BLaER1 treated with 17β-estradiol and CSF1 and Interleukin-3, amounts not matched to agents 10 nM and 100 nM (cell line): Measurements from ENCODE around the gene FOXD2.

Experiments
- H3K27ac ChIP-seq, 11 experiments: shearing (Covaris generic); formaldehyde crosslinking; 2 replicates each; pipeline ENCODE4 v1.8.1; 2022
- H3K27me3 ChIP-seq, 11 experiments: shearing (Covaris generic); formaldehyde crosslinking; 2 replicates each; pipeline ENCODE4 v1.8.1; 2022
- H3K36me3 ChIP-seq, 11 experiments: shearing (Covaris generic); formaldehyde crosslinking; 2 replicates each; pipeline ENCODE4 v1.8.1; 2022
- H3K4me1 ChIP-seq, 10 experiments: shearing (Covaris generic); formaldehyde crosslinking; 2 replicates each; pipeline ENCODE4 v1.8.1; 2022
- H3K4me2 ChIP-seq, 11 experiments: shearing (Covaris generic); formaldehyde crosslinking; 2 replicates each; pipeline ENCODE4 v1.8.1; 2022
- H3K4me3 ChIP-seq, 10 experiments: shearing (Covaris generic); formaldehyde crosslinking; 2 replicates each; pipeline ENCODE4 v1.8.1; 2022
- H3K9ac ChIP-seq, 11 experiments: shearing (Covaris generic); formaldehyde crosslinking; 2 replicates each; pipeline ENCODE4 v1.8.1; 2022
- H3K9me3 ChIP-seq, 11 experiments: shearing (Covaris generic); formaldehyde crosslinking; replicated peaks in 1 of 11; 2 replicates each; pipeline ENCODE4 v1.8.1; 2022
- H4K20me1 ChIP-seq, 11 experiments: shearing (Covaris generic); formaldehyde crosslinking; 2 replicates each; pipeline ENCODE4 v1.8.1; 2022
- Cebpa-rat ChIP-seq, 11 experiments: shearing (Covaris generic); IDR thresholded peaks; 2 replicates each; pipeline ENCODE4 v1.8.1; 2022

The FOXD2 gene

DNA sequence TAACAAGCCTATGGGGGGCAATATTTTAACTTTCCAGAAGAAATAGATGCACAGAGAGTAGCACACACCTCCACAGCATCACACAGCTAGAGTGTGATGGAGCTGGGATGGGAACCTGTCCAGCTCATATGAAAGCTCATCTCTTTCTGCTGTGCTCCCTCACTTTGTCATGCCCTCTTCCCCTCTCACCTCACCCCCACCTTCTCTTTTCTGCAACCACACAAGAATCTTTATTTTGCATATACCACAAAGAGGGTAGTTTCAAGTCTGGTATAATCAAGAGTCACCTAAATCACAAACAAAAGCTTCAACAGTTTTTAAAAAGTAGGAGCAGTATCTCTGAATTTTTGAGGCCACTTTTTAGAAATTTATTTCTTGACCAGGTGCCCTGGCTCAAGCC lies 22.6 kb downstream of the FOXD2 start:
- Histone ChIP-seq H3K36me3 (no peaks in the 10 kb centered on the region), H4K20me1 (no peaks in the 10 kb centered on the region), H3K4me2 (no peak overlapping the region), H3K9ac (no peak overlapping the region), H3K27ac (no peak overlapping the region), H3K4me3 (no peak overlapping the region), H3K4me1 (no peaks in the 10 kb centered on the region), H3K27me3 (no peaks in the 10 kb centered on the region), H3K9me3 (no peaks in the 10 kb centered on the region; a peak in 1 of 22 replicates)
- TF ChIP-seq Cebpa-rat (IDR thresholded peaks at IDR 0.05) = no peak

DNA sequence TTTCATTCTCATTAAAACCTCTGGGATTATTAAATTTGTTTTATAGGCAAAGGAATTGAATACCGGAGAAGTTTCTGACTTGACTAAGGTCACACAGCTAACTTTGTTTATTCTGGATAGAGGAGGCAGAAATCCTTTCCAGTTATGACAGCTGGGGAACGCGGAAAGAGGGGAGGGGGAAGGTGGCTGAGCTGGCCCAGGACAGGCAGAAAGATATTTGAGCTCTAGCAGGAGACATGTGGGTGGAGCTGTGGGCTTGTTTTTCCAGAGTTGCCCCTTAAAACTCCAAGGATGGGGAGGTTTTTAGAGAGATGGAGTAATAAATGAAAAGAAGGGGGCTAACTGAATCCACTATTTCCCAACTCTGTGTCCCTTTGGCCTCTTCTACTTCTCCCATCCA lies 27.8 kb downstream of the FOXD2 start:
- Histone ChIP-seq H3K36me3 (no peaks in the 10 kb centered on the region), H3K4me2 (no peak overlapping the region), H3K4me3 (no peak overlapping the region), H3K27me3 (no peaks in the 10 kb centered on the region), H3K9ac (no peak overlapping the region), H3K9me3 (no peaks in the 10 kb centered on the region), H4K20me1 (no peaks in the 10 kb centered on the region), H3K4me1 (no peaks in the 10 kb centered on the region), H3K27ac (no peak overlapping the region)
- no peak for TF ChIP-seq Cebpa-rat (IDR thresholded peaks at IDR 0.05)

- H3K9me3 ChIP-seq = no peaks in the 10 kb centered on the region
- no peak overlapping the region for H3K4me3 ChIP-seq
These were observed 31.0 kb downstream of the FOXD2 start for GRCh38 chr1:47468709-47469389.

GRCh38 chr1:47469390-47469759 lies 31.5 kb downstream of the FOXD2 start:
- Histone ChIP-seq H3K4me2 (no peak overlapping the region), H4K20me1 (no peaks in the 10 kb centered on the region; a peak in 1 of 22 replicates), H3K4me3 (no peak overlapping the region), H3K9ac (no peak overlapping the region), H3K36me3 (no peaks in the 10 kb centered on the region), H3K9me3 (no peaks in the 10 kb centered on the region), H3K27me3 (no peaks in the 10 kb centered on the region), H3K27ac (no peak overlapping the region), H3K4me1 (no peaks in the 10 kb centered on the region)
- TF ChIP-seq Cebpa-rat (IDR thresholded peaks at IDR 0.05) = no peak

More at GRCh38 chr1:47468709-47469389, 31.0 kb downstream of the FOXD2 start:
- Histone ChIP-seq H3K4me2 (no peak overlapping the region), H3K27ac (no peak overlapping the region), H3K4me1 (no peaks in the 10 kb centered on the region), H3K36me3 (no peaks in the 10 kb centered on the region), H4K20me1 (no peaks in the 10 kb centered on the region; a peak in 1 of 22 replicates), H3K27me3 (no peaks in the 10 kb centered on the region), H3K9ac (no peak overlapping the region)
- TF ChIP-seq Cebpa-rat (IDR thresholded peaks at IDR 0.05) = no peak

GRCh38 chr1:47469910-47470309 lies 32.1 kb downstream of the FOXD2 start:
- Histone ChIP-seq H3K9me3 (no peaks in the 10 kb centered on the region), H3K9ac (no peak overlapping the region), H3K4me2 (no peak overlapping the region), H3K4me3 (no peak overlapping the region), H4K20me1 (no peaks in the 10 kb centered on the region; a peak in 1 of 22 replicates), H3K27me3 (no peaks in the 10 kb centered on the region), H3K36me3 (no peaks in the 10 kb centered on the region), H3K27ac (no peak overlapping the region), H3K4me1 (no peaks in the 10 kb centered on the region)
- TF ChIP-seq Cebpa-rat (IDR thresholded peaks at IDR 0.05) = no peak

- Histone ChIP-seq H3K9me3 (no peaks in the 10 kb centered on the region), H3K27ac (no peak overlapping the region), H3K4me1 (no peaks in the 10 kb centered on the region), H4K20me1 (no peaks in the 10 kb centered on the region; a peak in 1 of 22 replicates), H3K9ac (no peak overlapping the region), H3K27me3 (no peaks in the 10 kb centered on the region), H3K4me2 (no peak overlapping the region), H3K4me3 (no peak overlapping the region), H3K36me3 (no peaks in the 10 kb centered on the region)
- TF ChIP-seq Cebpa-rat (IDR thresholded peaks at IDR 0.05) = no peak
These were observed 33.3 kb downstream of the FOXD2 start for GRCh38 chr1:47471163-47471562.

DNA sequence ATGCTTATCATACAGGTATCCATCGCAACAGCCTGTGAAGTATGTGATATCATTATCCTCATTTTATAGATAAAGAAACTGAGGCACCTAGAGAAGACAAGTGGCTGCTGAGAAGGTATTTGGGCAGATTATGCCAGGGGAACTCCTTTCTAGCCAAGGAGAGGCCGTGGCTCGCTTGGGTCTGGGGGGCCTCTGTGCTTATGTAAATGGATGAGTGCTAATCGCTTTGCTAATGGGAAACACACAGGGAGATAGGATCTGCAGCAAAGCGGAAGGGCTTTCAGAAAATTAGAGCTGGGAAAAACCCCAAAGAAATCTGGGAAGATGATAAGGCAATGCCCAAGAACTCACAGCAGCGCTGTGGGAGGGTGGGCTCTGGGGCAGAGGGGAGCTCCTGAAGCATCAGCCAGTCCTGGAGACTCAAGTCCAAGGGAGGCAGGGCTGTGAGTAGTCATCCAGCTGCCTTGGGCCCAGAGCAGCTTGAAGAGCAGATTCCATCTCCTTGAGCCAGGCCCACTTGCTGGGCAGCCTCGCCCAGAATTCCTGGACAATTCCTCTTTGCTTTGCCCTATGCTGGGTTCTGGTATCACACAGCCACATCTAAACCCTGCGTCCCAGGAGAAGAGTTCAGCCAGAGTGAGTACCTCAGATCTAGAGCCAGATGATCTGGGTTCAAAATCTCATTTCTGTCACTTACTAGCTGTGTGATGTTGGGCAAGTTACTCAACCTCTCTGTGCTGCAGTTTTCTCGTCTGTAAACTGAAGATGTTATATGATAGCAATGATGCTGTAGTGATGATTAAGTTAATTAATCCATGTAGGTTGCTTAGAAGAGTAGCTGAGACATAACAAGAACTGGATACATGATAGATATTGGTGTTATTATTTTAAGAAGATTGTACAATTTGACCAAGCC lies 36.7 kb downstream of the FOXD2 start:
- no peak for TF ChIP-seq Cebpa-rat (IDR thresholded peaks at IDR 0.05)

DNA sequence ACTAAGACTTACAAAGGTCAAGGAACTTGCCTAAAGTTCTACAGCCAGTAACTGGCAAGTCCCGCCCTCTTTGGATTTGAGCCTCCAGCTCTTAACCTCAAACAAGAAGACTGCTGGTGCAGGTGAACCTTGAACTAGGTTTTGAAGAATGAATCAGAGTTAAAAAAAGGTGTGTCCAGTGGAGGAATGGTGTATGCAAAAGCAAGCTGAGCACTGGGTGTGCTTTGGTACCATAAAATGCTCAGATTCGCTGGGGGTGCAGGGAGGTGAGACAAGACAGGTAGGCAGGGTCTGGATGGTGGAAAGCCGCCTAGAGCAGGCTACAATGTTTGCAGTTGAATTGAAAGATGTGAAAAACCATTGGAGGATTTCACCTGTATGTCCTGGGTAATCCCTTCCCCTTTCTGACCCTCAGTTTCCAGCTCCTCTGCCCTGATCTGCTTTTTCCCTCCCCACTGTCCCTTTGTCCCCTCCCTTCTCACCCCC lies 39.8 kb downstream of the FOXD2 start:
- H3K27ac ChIP-seq = no peak overlapping the region
- no peak overlapping the region for H3K4me3 ChIP-seq
- no peak for TF ChIP-seq Cebpa-rat (IDR thresholded peaks at IDR 0.05)
- H3K27me3 ChIP-seq = no peaks in the 10 kb centered on the region
- no peaks in the 10 kb centered on the region for H3K9me3 ChIP-seq
- no peak overlapping the region for H3K9ac ChIP-seq
- no peak overlapping the region for H3K4me2 ChIP-seq
- H3K4me1 ChIP-seq = peaks cover 0 to 9% (median 2%) of the 10 kb centered on the region in 10 experiments; a peak in 11 of 20 replicates
- H3K36me3 ChIP-seq = no peaks in the 10 kb centered on the region
- no peaks in the 10 kb centered on the region for H4K20me1 ChIP-seq

More for the DNA sequence above, 36.7 kb downstream of the FOXD2 start:
- no peak overlapping the region for H3K27ac ChIP-seq
- no peaks in the 10 kb centered on the region for H3K27me3 ChIP-seq
- H3K36me3 ChIP-seq = no peaks in the 10 kb centered on the region
- no peak overlapping the region for H3K4me2 ChIP-seq
- no peak overlapping the region for H3K4me3 ChIP-seq
- no peaks in the 10 kb centered on the region for H3K9me3 ChIP-seq
- no peaks in the 10 kb centered on the region for H3K4me1 ChIP-seq
- H4K20me1 ChIP-seq = no peaks in the 10 kb centered on the region; a peak in 1 of 22 replicates
- H3K9ac ChIP-seq = no peak overlapping the region

DNA sequence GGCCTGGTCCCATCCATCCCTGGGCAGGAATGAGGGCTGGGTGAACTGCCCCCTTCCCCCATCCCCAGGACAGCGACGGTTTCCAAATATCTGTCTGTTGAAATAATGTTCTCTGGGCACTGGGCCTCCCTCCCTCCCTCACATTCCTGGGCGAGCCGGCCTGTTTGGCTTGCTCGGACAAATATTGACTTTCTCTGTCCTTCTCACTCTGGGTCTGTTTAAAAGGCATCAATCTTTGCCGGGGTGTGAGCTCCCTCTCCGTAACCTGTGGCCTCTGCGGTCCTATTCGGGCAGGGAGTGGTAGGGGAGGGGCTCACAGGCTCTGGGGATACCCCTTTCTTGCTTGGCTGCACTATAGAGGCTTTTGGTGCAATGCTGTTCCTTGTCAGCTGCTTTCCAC lies 40.2 kb downstream of the FOXD2 start:
- H3K4me3 ChIP-seq = no peak overlapping the region
- peaks cover 0 to 14% (median 6%) of the 10 kb centered on the region in 10 experiments; a peak in 11 of 20 replicates for H3K4me1 ChIP-seq
- H3K9me3 ChIP-seq = no peaks in the 10 kb centered on the region
- no peak overlapping the region for H3K27ac ChIP-seq
- no peak overlapping the region for H3K9ac ChIP-seq
- H3K27me3 ChIP-seq = no peaks in the 10 kb centered on the region
- no peaks in the 10 kb centered on the region for H4K20me1 ChIP-seq
- TF ChIP-seq Cebpa-rat (IDR thresholded peaks at IDR 0.05) = no peak
- no peak overlapping the region for H3K4me2 ChIP-seq
- no peaks in the 10 kb centered on the region for H3K36me3 ChIP-seq
